GM19395 (cell line): ENCODE data around the gene PMVK.
"Not testable (repeated sequence)": the region's sequence is repeated elsewhere in the genome, so short reads cannot be mapped to it uniquely, and the experiment has no call there.

Experiments used
- ATAC-seq: cut with Tn5 transposase; IDR thresholded peaks from one replicate; pipeline ENCODE4 v1.9.1; 2021; ENCODE audit warnings: mild to moderate bottlenecking, moderate library complexity; ENCODE audit not compliant: unreplicated experiment

Gene PMVK

DNA sequence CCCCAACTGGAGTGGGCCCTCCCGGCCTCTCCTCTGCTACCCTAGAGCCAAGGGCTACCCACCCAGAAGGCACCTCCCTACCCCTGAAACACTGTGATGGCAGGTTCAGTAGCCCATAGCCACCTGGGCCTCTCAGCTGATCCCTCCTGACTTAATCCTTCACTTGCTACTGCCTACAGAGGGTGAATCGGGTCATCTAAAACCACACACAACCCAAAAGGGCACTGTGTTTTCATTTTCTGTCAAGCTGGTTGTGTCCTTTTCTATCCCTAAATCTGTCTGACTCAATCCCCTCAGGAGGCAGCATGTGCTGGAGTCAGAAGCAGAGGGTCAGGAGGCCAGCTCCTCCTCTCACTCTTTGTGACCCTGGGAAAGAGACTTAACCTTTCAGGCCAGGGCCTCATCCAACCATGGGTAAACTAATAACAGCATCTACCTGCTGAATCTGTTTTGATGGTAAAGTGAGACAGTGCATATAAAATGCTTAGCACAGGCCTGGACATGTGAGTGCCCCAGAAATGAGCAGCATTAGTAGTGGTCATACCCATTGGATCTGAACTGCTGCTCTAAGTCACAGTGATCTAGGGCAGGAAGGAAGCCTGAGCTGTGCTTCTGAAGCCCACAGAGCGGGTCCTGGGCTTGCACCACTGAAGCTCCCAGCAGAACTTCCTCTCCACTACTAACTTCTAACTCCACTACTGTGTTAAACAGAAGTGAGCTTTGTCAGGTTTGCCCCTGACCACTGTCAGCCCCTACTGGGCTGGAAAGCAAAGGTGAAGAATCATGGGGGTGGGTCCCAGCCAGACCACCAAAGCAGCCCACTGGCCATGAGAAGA, 11.0 kb downstream of the PMVK start:
- ATAC-seq: no peak

DNA sequence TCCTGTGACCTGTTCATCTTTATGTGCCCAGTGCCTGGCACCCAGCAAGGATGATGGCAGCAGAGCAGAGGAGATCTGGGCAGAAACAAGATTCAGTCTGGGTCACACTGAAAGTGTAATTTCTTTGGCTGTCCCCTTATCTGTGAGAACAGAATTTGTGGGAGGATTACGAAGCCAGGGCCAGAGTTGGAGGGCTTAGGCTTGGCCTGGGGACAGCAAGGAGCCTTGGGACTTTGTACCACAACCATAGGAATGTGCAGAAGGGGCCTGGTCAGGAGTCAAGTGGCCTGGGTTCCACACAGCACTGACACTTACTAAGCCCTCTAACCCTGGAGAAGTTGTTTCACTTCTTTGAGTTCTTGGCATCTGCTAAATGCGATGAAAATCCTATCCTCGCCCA, 12.8 kb downstream of the PMVK start:
- ATAC-seq: no peak

DNA sequence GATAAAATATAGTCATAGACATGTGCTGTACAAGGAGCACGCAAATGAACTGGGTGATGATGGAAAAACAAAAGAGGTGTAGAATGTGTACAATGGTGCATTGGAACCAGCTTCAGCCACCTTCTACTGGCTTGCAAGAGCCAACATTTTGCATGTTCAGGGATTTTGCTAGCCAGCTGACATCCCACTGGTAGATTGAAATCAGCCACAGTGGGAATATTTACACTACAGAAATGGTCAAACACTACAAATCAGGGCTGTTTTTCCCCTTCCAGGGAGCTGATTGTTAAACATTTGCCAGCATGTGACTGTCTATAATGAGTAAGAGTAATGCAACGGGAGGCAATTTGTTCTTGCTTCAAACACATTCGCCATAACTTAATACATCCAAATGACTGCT, 23.2 kb downstream of the PMVK start:
- ATAC-seq: no peak

DNA sequence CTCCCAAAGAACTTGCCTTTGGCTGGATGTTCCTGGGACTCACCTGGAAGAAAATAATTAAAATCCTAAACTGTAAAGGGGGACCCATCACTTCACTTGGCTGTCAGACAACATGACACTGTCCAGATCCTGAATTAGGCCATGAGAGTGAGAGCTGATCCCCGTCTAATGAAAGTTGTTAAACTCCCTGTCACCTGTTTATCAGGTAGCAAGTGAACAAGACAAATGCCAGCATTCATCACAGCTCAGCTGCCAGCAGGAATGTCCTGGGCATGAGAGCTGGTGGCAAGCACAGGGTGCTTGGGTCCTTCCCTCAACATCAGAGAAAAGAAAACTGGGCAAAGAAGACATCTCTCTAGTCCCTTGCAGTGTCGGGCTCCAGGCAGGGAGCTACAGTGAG, 23.8 kb downstream of the PMVK start:
- no peak for ATAC-seq

DNA sequence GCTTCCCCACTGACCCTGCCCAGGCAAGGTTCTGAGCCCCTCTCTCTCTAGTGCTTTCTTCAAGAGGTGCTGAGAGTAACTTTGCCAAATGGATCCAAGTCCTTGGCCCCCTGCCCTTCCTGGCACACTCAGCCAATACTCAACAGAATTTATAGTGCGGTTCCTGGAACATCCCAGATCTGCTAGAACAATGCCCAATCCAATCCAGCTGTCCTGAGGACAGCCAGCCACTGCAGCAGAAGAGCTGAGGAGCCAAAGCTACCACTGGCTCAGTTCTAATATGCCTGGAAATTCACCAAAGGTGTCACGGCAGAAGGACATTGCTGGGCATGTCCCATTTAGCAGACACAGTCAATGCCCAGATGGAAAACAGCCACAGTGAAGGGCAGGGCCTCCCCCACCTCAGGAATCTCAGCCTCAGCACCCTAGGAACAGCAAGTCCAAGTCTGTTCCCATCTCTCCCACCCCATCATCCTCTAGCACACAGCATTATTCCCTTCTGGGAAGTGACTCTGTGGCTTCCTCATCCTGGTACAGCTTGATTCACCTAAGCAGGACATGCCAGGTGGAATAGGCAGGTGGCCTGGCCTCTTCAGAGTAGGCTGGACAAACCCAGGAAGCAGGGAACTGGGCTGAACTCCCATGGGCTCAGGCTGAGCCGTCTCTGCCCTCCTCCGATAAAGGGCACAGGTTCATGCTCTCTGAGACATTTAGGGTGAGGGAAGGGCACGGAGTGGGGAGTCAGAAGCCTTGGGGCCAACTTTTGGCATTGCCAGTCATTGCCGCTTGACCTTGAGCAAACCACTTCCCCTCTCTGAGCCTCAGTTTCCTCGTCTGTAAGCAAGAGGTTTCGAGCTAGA, 24.6 kb downstream of the PMVK start:
- no peak for ATAC-seq

DNA sequence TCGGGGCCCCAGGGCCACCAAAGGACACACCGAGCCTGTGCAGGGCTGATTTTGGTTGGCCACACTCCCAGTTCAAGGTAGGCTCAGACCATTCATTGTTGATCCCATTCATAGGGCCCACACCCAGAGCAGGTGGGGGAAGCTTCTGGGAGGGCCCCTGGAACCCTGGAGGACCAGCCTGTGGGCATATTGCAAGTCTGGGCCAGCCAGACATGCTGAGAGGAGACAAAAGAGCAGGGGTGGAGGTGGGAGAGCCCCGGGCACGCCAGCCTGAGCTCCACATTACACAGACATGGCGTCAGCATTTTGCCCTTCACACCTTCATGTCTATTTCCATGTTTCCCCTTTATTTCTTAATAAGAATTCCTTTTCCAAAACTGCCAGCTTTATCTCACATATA, 25.7 kb downstream of the PMVK start:
- ATAC-seq: no peak

DNA sequence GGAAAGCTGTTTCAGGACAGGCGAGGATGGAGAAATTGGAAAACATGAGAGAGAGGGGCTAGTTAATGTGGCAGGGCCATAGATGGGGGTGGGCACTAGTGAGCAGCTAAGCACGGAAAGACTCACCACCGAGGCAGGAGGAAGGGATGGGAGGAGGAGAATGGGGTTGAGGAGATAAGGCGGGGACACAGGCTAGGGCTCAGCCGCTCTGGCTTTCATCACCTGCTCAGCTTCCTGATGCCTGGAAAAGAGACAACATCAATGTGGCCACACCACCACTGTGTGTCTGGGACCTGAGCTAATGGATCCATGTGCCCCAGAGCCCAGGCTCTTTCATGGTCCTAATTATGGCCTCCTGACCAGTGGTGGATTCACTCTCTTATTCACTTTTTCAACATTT, 27.6 kb downstream of the PMVK start:
- ATAC-seq: no peak

DNA sequence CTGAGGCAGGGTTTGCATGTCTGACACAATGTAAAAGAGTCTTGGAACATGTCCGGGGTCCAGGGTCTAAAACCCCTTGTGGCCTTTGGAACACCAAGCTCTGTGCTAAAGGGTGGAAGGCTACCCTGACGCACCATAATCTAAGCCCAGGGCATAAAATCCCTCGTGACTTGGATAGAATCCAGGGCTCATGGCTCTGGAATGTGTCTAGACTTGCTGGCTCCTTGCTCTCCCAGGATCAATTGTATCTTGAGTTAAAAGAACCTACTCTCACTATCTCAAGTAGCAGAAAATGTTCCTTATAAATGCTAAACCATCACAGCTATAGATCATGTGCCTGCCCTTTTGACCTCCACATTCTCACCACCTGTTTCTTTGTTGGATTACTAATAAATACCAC, 28.4 kb downstream of the PMVK start:
- ATAC-seq: not testable (repeated sequence)

DNA sequence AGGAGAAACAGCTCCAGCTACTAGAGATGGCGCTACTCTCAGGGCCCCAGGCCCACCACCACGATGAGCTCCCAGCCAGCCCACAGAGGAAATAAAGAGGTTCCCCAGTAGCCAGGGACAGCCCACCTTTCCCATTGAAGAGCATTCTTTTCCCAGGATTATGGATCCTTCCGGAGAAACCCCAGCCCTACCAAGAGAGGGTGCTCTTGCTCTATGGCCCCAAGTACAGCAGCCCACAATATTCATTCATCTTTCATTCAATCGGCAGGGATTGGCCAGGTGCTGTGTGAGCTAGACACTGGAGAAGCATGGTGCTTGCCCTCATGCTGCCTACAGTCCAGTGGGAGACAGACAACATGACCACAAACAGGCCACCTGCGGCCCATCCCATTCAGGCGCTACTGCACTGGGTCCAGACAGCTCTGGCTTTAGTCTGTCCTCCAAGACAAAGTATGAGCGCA, 29.9 kb downstream of the PMVK start:
- no peak for ATAC-seq

DNA sequence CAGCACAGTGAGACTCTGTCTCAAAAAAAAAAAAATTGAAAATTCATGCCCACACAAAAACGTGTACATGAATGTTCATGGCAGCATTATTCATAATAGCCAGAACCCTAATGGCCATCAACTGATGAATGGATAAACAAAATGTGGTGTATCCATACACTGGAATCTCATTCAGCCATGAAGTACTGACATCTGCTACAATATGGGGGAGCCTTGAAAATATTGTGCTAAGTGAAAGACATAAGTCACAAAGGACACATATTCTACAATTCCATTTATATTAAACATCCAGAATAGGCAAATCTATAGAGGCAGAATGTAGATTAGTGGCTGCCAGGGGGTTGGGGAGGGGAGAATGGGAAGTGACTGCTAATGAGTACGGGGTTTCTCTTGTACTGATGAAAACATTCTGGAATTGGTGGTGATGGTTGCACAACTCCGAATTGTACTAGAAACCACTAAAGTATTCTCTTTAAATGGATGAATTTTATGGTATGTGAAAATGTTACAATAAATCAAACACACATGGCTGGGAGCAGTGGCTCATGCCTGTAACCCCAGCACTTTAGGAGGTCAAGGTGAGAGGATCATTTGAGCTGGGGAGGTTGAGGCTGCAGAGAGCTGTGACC, 33.5 kb downstream of the PMVK start:
- no peak for ATAC-seq

DNA sequence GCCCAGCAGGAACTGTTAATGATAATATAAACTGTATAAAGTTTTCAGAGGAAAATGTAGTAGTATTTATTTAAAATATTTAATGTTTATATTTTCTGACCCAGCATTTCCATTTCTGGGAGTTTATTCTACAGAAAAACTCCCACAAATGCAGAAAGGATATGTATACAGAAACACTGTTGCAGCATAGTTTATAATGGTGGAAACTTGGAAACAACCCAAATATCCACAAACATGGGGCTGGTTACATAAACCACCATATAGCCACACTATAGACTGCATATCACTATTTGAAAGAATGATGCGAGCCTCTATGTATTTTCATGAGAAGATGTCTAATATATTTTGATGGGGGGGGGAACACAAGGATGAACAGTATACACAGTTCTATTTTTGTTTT, 34.9 kb downstream of the PMVK start:
- no peak for ATAC-seq

DNA sequence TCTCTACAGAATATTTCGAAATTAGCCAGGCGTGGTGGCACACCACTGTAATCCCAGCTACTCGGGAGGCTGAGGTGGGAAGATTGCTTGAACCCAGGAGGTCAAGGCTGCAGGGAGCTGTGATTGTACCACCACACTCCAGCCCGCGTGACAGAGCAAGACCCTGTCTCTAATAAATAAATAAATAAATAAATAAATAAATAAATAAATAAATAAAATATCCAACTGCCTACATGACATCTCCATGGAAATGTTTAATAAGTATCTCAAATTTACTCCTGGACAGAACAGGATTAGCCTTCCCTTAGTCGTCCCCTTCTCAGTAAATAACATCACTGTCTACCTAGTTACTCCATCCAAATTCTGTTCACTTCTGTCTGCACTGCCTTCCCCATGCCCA, 37.5 kb downstream of the PMVK start:
- ATAC-seq: no peak

DNA sequence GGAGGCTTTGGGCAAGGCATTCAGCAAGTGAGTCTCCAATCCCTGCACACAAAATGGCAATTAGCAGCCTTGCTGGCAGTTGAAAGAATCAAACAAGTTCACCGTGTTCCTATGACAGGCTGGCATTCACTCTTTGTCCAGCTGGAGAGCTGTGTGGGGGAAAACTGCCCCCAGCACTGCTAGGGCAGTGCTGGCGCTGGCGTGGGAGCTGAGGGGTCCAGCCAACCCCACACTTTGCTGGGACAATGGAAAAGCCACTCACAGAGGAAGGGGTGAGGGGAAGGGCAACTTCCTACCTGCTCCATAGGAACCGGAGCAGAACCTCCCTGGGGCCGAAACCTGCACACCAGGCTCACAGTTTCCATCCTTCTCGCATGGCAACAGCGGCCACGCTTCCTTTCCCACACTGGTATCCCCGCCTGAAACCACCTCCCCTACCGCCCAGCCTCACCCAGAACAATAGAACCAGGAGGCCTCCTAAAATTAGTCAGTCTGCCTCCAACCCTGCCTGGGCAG, 39.7 kb downstream of the PMVK start:
- ATAC-seq: no peak

DNA sequence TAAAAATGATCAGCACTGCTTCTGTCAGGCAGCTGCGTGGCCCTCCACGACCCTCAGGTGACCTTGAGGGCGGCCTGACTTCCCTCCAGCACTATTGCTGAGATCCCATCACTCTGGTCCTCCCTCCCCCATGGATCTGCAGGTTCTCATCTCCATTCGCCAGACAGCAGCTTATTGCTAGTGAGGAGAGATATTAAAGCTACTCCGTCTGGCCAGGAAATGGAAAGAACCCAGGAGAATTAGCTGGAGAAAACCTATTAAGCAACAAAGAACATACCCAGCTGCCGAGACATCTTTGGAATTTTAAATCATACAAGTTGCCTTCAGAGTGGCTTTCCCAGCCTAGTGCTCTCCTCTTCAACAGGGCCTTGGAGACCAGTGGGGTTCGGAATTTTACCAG, 40.7 kb downstream of the PMVK start:
- ATAC-seq: no peak

DNA sequence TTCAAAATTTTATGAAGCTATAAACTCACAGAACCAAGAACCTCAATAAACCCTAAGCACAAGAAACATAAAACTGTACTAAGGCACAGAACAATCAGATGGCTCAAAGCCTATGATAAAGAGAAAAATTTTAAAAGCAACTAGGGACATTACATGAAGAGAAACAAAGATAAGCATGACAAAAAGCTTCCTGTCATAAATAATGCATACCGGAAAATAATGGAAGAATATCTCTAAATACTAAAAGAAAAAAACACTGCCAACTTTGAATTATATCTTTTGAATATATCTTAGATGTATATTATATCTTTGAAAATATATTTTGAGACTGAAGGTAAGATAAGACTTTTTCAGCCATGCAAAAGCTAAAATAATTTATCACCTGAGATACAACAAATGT, 45.1 kb downstream of the PMVK start:
- no peak for ATAC-seq

DNA sequence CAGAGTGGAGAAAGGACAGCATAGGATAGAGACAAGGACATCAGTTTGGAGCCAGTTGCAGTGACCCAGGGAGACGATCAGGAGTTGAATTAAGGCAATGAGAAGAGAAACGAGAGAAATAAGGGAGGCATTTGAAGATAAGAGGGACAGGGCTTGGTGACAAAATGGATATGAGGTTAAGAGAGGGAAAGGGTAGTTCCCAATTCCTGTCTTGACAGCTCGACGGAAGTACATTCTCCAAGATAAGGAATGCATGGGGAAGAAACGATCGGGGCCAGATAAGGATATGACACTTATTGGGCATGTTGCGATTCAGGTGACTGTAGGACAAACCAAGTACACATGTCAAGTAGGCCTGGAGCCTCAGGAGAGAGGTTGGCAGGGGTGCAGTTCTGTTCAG, 47.8 kb downstream of the PMVK start:
- no peak for ATAC-seq

DNA sequence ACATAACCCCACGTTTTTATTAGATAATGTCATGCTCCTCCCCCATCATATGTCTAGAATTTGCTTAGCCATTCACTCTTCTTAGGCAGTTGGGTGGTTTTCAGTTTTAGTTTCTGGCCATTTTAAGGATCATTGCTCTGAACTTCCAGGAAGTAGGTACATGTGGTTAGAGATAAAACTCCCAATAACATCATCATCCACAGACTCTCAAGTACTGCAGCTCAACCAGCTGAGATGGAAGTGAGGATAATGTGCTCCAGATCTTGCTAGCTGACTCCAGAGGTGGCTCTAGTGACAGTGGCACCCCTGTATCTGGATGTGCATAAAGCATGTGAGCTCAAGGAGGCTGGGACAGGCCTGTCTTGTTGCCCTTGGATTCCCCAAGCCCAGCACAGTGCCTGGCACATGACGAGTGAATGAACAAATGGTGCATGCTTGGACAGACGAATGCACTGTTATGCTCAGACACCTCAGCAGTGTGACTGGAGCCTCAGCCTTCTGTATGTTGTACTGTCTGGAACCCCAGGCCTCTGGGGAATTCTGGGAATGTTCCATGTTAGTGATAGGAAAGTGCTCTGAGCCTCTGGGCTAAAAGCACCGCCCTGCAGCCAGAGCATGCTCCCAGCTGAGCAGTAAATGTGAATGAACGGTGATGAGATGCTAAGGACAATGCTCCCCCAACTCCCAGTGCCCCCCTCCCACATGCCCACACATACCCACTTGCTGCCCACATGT, 50.1 kb downstream of the PMVK start:
- ATAC-seq: no peak

DNA sequence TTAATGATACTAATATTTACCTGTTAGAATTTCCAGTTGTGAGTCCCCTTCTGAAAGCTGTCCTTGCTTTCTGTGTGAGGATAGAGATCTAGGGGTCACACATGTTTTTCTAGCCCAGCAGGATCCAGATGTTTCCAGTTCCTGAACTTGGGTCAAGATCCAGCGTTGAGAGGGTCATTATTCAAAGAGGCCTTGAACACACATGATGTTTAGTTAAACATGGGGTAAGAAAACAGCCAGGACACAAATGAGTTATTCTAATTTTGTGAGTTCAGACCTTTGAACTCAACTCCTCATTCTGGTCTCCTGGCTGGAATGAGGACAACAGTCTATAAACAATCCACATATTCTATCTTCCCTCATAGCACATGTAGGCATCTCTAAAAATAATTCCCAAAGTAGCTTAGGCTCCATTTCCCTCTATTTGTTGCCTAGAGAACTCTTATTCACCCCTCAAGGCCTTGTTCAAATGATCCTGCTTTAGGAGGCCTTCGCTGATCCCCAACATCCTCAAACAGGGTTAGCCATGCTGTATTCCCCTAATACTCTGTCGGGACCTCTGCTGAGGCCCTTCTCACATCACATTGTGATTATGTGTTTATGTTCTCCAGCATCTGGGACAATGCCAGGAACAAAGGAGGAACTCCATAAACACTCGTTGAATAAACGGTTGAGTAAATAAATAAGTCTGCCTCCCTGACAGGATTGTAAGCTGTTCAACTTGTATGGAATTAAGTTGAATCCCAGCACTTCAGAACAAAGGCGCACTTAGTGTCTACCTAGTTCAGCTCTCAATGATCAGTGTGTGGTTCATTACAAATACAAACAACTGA, 51.4 kb downstream of the PMVK start:
- no peak for ATAC-seq

DNA sequence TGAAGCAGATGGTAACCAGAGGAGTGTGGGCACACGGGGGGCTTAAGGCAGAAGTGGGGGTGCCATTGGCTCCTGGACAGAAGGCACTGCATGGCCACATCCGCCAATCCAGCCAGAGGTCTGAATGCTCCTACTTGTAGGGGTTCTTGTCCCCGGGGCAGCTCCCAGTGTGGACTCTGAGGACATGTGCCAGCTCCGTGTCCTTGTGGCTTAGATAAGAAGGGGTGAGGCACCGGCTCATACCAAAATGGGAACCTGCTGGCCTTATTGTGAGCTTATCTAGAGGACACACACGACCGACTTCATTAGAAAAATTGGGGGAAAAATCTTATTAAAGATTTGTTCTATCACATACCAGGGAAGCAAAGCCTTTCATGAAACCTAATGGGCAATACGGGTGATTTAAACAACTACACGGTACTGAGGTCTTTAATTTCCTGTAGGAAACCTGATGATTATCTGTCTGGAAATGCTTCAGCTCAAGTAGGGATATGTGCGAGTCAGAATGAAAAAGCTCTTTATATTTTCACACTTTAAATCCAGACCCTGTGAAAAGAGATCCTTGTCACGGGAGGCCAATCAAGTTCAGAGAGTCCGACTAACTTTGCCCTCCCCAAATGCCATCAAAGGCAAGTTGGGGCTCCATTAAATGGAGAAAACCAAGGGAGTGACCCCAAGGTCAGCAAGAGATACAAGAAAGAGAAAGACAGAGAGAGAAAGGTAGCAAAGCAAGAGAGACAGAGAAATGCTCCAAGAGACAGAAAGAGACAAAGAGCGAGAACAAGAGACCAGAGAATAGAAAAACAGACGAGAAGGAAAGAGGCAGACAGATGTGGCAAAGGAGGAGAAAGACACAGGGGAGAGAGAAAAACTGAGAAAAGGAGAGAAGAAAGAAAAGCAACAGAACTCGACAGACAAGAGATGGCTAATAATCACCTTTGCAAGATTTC, 52.3 kb downstream of the PMVK start:
- ATAC-seq: no peak
